Pons (tissue), 1 donor: ENCODE data around the gene CCDC121.

Experiments
- DNase-seq: peaks from one replicate; pipeline ENCODE4 v3.0.0-alpha.2; 2016; ENCODE audit warnings: low spot score

The CCDC121 gene

GRCh38 chr2:27582129-27582694 is 46.6 kb downstream of the CCDC121 start:
- DNase-seq, result peak; percentile 6

GRCh38 chr2:27581417-27582128 is 47.2 kb downstream of the CCDC121 start:
- no peak for DNase-seq
